Trophoblast cell (in vitro differentiated cells and primary cell): ENCODE measurements around the gene HNMT. TPM values are rescaled to one million over a fixed set of nuclear protein-coding genes. Genes with fewer than 3 reads are reported as not detected.
A peak's percentile ranks its signal among the peaks of the same experiment; 100 is the strongest.
"Not testable (repeated sequence)": the region's sequence is repeated elsewhere in the genome, so short reads cannot be mapped to it uniquely, and the experiment has no call there.

ENCODE experiments used
- DNase-seq, 2 donors: peaks; one replicate each; pipeline ENCODE4 v3.0.0-alpha.2; 2016
- H2AFZ ChIP-seq: 2 replicates; pipeline ENCODE4 v1.6.1; 2013; ENCODE audit warnings: low read length, moderate library complexity, mild to moderate bottlenecking; ENCODE audit not compliant: insufficient read depth, poor library complexity
- H2AK5ac ChIP-seq: 2 replicates; pipeline ENCODE4 v1.6.1; 2013; ENCODE audit warnings: mild to moderate bottlenecking, low read length
- H2BK120ac ChIP-seq: 2 replicates; pipeline ENCODE4 v1.6.1; 2013; ENCODE audit warnings: low read length, mild to moderate bottlenecking, moderate library complexity; ENCODE audit not compliant: insufficient read depth, poor library complexity
- H2BK12ac ChIP-seq: 2 replicates; pipeline ENCODE4 v1.6.1; 2013; ENCODE audit warnings: mild to moderate bottlenecking, low read length, moderate library complexity
- H2BK5ac ChIP-seq: 2 replicates; pipeline ENCODE4 v1.6.1; 2013; ENCODE audit warnings: low read length, low read depth, moderate library complexity, mild to moderate bottlenecking; ENCODE audit not compliant: poor library complexity
- H3K14ac ChIP-seq: 2 replicates; pipeline ENCODE4 v1.6.1; 2013; ENCODE audit warnings: mild to moderate bottlenecking, low read length
- H3K18ac ChIP-seq: 2 replicates; pipeline ENCODE4 v1.6.1; 2013; ENCODE audit warnings: mild to moderate bottlenecking, low read length
- H3K23ac ChIP-seq: 2 replicates; pipeline ENCODE4 v1.6.1; 2013; ENCODE audit warnings: low read length
- H3K27ac ChIP-seq: 2 replicates; pipeline ENCODE4 v1.5.1; 2013; ENCODE audit warnings: low read depth, mild to moderate bottlenecking, inconsistent platforms, low read length, moderate library complexity
- H3K27me3 ChIP-seq: 2 replicates; pipeline ENCODE4 v1.6.1; 2013; ENCODE audit warnings: inconsistent platforms, mild to moderate bottlenecking, low read length, moderate library complexity; ENCODE audit not compliant: insufficient read depth
- H3K36me3 ChIP-seq, 2 experiments: 1 replicate in 1 of 2; 2 replicates in 1 of 2; pipeline ENCODE4 v1.6.1; 2013; ENCODE audit warnings: low read length in 2 of 2, mild to moderate bottlenecking in 2 of 2, moderate library complexity in 1 of 2; ENCODE audit not compliant: insufficient read depth in 2 of 2, control insufficient read depth in 1 of 2
- H3K4ac ChIP-seq: 2 replicates; pipeline ENCODE4 v1.6.1; 2013; ENCODE audit warnings: low read depth, mild to moderate bottlenecking, low read length, moderate library complexity
- H3K4me1 ChIP-seq, 2 experiments: 1 replicate in 1 of 2; 2 replicates in 1 of 2; pipeline ENCODE4 v1.6.1; 2013; ENCODE audit warnings: low read length in 2 of 2, mild to moderate bottlenecking in 2 of 2, moderate library complexity in 1 of 2; ENCODE audit not compliant: insufficient read depth in 2 of 2, control insufficient read depth in 1 of 2
- H3K4me2 ChIP-seq: 2 replicates; pipeline ENCODE4 v1.6.1; 2013; ENCODE audit warnings: inconsistent platforms, mild to moderate bottlenecking, low read length, moderate library complexity
- H3K4me3 ChIP-seq: 2 replicates; pipeline ENCODE4 v1.5.1; 2013; ENCODE audit warnings: mild to moderate bottlenecking, low read depth, low read length, inconsistent platforms
- H3K79me1 ChIP-seq: one replicate; pipeline ENCODE4 v1.6.1; 2013; ENCODE audit warnings: low read length
- H3K79me2 ChIP-seq: 2 replicates; pipeline ENCODE4 v1.6.1; 2013; ENCODE audit warnings: low read length, mild to moderate bottlenecking; ENCODE audit not compliant: control insufficient read depth, insufficient read depth, poor library complexity
- H3K9ac ChIP-seq: 2 replicates; pipeline ENCODE4 v1.6.1; 2013; ENCODE audit warnings: mild to moderate bottlenecking, low read length
- H3K9me3 ChIP-seq: 2 replicates; pipeline ENCODE4 v1.6.1; 2013; ENCODE audit warnings: low read depth, mild to moderate bottlenecking, control low read depth, inconsistent platforms, low read length; ENCODE audit not compliant: insufficient read depth
- H4K12ac ChIP-seq: 2 replicates; pipeline ENCODE4 v1.6.1; 2013; ENCODE audit warnings: low read depth, mild to moderate bottlenecking, low read length, moderate library complexity
- H4K8ac ChIP-seq: 2 replicates; pipeline ENCODE4 v1.6.1; 2013; ENCODE audit warnings: low read depth, mild to moderate bottlenecking, low read length, moderate library complexity
- H4K91ac ChIP-seq: one replicate; pipeline ENCODE4 v1.6.1; 2013; ENCODE audit warnings: low read depth, mild to moderate bottlenecking, low read length, moderate library complexity
- WGBS: extraction: QIAGEN DNeasy Blood & Tissue Kit; methylation state at CpG from one replicate; pipeline ENCODE4 v1.1.7; 2013; ENCODE audit warnings: missing lambda C conversion rate; ENCODE audit not compliant: insufficient read length, insufficient coverage; ENCODE audit errors: extremely low coverage; 5-methylcytosine and 5-hydroxymethylcytosine counted together
- polyA plus RNA-seq: library from polyadenylated mRNA; stranded (reverse); fragments of 200-250 nt; gene quantifications from 2 replicates; pipeline ENCODE4 v1.2.3, GENCODE V29; 2013

Gene HNMT
- 43.2 and 52.0 TPM in 2 replicates for polyA plus RNA-seq

DNA sequence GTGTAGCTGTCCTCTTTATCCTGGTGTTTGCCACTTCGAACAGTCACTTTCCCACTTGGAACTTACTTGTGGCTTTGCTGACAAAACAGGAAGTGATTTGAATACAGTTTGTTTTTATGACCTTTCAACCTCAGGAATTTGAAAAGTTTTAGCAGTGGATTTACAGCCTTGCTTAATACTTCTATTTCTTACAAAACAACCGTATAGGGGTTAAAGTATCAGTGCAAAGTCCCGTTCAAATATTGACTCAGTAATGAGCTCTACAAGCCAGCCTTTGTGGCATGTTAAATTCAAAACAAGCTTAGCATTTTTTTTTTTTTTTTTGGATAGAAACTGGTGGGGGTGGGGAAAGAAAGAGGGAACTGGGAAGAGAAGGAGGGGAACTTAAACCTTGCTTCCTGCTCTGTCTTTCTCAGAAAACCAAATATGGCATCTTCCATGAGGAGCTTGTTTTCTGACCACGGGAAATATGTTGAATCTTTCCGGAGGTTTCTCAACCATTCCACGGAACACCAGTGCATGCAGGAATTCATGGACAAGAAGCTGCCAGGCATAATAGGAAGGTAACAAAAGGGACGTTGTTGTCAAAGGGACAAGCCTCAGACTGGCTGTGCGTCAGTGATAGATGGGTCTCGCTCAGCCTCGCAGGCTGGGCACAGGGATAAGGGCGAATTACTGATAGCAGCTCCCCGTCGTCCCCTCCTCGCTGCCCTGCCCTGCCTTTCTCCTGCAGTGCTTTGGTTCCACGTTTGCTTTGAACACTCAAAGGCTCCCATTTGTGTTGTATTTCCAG, at the start of gene HNMT:
Gene HNMT (plus strand): TSS at position 408 of the 793 bp plus-strand sequence. CDS start 19 bp downstream, at position 427.
- Histone ChIP-seq H3K4me2 (peak within 1 kb of the TSS; percentile 58), H4K91ac (peak within 1 kb of the TSS; percentile 86), H4K12ac (peak within 1 kb of the TSS; percentile 45), H2BK5ac (peak within 1 kb of the TSS; percentile 76), H2AFZ (peak within 1 kb of the TSS; percentile 38), H3K79me1 (peaks cover 13% of the 10 kb centered on the region), H3K4me1 (peaks cover 0 to 5% of the 10 kb centered on the region in 2 experiments), H3K9me3 (no peaks in the 10 kb centered on the region), H2AK5ac (peak within 1 kb of the TSS; percentile 28), H3K23ac (no peak within 1 kb of the TSS), H3K14ac (peak within 1 kb of the TSS; percentile 78), H2BK120ac (peak within 1 kb of the TSS; percentile 86), H3K27ac (peak within 1 kb of the TSS; percentile 96), H3K4me3 (peak within 1 kb of the TSS; percentile 63), H3K79me2 (peaks cover 3% of the 10 kb centered on the region), H4K8ac (peak within 1 kb of the TSS; percentile 83), H3K36me3 (no peaks in the 10 kb centered on the region), H3K9ac (peak within 1 kb of the TSS; percentile 72), H3K27me3 (no peaks in the 10 kb centered on the region), H3K18ac (peak within 1 kb of the TSS; percentile 58), H3K4ac (peak within 1 kb of the TSS; percentile 54), H2BK12ac (peak within 1 kb of the TSS; percentile 55)
- peak; percentile 12 to 76 for DNase-seq
- no CpG with 5 or more reads among the region's 15 CpGs for WGBS

DNA sequence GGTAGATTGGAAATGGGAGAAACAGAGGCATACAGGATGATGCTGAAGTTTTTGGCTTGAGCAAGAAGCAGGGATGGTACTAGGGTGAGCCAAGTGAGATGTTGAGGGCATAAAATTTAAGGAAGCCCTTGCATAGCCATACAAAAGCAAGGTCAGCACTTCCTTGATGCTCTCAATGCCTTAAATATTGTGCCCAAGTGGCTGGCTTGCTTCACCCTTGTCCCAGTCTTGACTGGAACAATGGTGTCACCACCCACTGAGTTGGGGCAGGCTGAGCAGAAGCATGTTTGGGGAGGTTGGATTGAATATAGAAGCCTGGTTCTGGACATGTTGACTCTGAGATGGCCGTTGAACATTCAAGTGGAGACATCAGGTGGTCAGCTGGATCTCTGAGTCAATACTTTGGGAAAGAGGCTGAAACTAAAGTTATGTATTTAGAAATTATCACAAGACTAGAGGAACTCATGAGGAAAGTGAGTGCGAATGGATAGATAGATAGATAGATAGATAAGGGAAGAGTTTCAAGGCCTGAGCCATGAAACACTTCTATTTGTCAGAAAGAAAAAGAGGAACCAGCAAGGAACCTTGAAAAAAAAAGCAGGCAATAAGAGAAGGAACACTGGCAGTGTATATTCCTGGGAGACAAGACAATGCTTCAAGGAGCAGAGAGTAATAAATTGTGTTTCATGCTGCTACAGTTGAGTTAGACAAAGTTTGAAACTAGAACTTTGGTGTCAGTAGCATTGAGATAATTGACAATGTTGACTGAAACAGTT, 43.0 kb upstream of the HNMT start:
- no peaks in the 10 kb centered on the region for H3K9me3 ChIP-seq
- no peak overlapping the region for H3K23ac ChIP-seq
- H4K91ac ChIP-seq: no peak overlapping the region
- H3K4me3 ChIP-seq: no peak overlapping the region
- no peaks in the 10 kb centered on the region for H3K4me1 ChIP-seq
- no peaks in the 10 kb centered on the region for H3K79me2 ChIP-seq
- peak overlapping the region; percentile 36 for H2BK120ac ChIP-seq
- peaks cover 6% of the 10 kb centered on the region for H3K79me1 ChIP-seq
- H4K12ac ChIP-seq: no peak overlapping the region
- no peak overlapping the region for H3K18ac ChIP-seq
- no peaks in the 10 kb centered on the region for H3K36me3 ChIP-seq
- H4K8ac ChIP-seq: no peak overlapping the region
- H3K27ac ChIP-seq: no peak overlapping the region
- DNase-seq: no peak
- H2BK5ac ChIP-seq: no peak overlapping the region
- H3K14ac ChIP-seq: no peak overlapping the region
- H2AFZ ChIP-seq: no peak overlapping the region
- H2AK5ac ChIP-seq: no peak overlapping the region
- H3K9ac ChIP-seq: no peak overlapping the region
- no CpG with 5 or more reads among the region's 2 CpGs for WGBS
- H3K4me2 ChIP-seq: no peak overlapping the region
- no peaks in the 10 kb centered on the region for H3K27me3 ChIP-seq
- no peak overlapping the region for H3K4ac ChIP-seq
- peak overlapping the region; percentile 96 for H2BK12ac ChIP-seq

DNA sequence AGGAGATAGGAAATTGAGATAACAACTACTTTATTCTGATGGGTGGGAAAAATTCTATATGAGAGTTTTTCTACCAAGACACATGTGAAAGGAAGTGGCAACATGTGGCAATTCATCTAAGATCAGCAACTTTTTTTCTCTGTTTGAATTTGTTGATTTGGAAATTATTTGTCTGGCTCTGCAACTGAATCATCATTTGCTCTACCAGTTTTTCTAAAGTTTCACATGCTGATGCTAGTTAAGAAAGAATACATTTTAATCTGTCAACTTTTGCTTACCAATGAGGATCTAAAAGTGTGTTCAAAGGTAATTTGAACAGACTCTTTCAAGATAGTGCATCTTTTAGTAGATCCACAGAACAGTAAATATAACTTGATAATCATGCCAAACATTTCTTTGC, 42.1 kb upstream of the HNMT start:
- not testable (repeated sequence) for H4K12ac ChIP-seq, H3K9me3 ChIP-seq, H3K18ac ChIP-seq, H3K4me1 ChIP-seq, H3K27me3 ChIP-seq, H2BK5ac ChIP-seq, H2AFZ ChIP-seq, H3K4ac ChIP-seq, H4K91ac ChIP-seq, H2AK5ac ChIP-seq, H3K36me3 ChIP-seq, H3K23ac ChIP-seq, H3K9ac ChIP-seq, H3K27ac ChIP-seq, H3K4me2 ChIP-seq, H2BK12ac ChIP-seq, DNase-seq, H3K4me3 ChIP-seq, H3K14ac ChIP-seq, H4K8ac ChIP-seq, H3K79me2 ChIP-seq, H2BK120ac ChIP-seq, H3K79me1 ChIP-seq

DNA sequence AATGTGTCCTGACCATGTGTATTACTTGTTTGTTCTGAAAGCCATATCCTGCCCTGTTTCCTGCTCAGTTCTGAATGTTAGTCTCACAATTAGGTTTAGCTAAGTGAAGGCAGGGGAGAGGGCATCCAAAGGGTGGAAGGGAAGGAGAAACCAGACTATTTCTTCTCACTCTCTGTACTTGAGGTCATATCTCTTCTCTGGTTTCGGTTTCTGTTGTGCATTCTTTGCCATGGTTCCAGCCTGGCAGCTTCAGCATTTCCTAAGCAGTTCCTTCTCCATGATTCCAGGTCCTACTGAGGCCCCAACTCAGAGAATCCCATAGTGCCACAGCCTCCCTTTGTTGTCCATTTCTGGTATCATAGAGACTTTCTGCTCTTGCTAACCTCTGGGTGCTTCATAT, 40.3 kb upstream of the HNMT start:
- H2BK12ac ChIP-seq: peak overlapping the region; percentile 71
- H3K4me1 ChIP-seq: peaks cover 4 to 5% of the 10 kb centered on the region in 2 experiments
- no peak overlapping the region for H3K4me3 ChIP-seq
- no peak overlapping the region for H2AFZ ChIP-seq
- no peak overlapping the region for H2AK5ac ChIP-seq
- peak overlapping the region; percentile 78 for H4K91ac ChIP-seq
- peaks cover 18% of the 10 kb centered on the region for H3K79me1 ChIP-seq
- no CpG with 5 or more reads among the region's 1 CpG for WGBS
- no peak overlapping the region for H3K4me2 ChIP-seq
- no peaks in the 10 kb centered on the region for H3K36me3 ChIP-seq
- no peak overlapping the region for H2BK120ac ChIP-seq
- H2BK5ac ChIP-seq: no peak overlapping the region
- H4K12ac ChIP-seq: no peak overlapping the region
- H3K27ac ChIP-seq: no peak overlapping the region
- H4K8ac ChIP-seq: no peak overlapping the region
- H3K79me2 ChIP-seq: peaks cover 5% of the 10 kb centered on the region
- H3K9ac ChIP-seq: no peak overlapping the region
- no peaks in the 10 kb centered on the region for H3K27me3 ChIP-seq
- H3K9me3 ChIP-seq: no peaks in the 10 kb centered on the region
- no peak overlapping the region for H3K14ac ChIP-seq
- DNase-seq: no peak
- no peak overlapping the region for H3K23ac ChIP-seq
- H3K4ac ChIP-seq: no peak overlapping the region
- no peak overlapping the region for H3K18ac ChIP-seq
